GM12892 (cell line): ENCODE measurements around the gene ACSL3.

Experiments
- POLR2A ChIP-seq: IDR thresholded peaks from 2 replicates; pipeline ENCODE4 v1.6.1; 2011; ENCODE audit warnings: low read depth, low read length, control low read depth
- POLR2AphosphoS5 ChIP-seq: IDR thresholded peaks from 2 replicates; pipeline ENCODE4 v1.6.1; 2011; ENCODE audit warnings: low read depth, low read length, control low read depth

DNA sequence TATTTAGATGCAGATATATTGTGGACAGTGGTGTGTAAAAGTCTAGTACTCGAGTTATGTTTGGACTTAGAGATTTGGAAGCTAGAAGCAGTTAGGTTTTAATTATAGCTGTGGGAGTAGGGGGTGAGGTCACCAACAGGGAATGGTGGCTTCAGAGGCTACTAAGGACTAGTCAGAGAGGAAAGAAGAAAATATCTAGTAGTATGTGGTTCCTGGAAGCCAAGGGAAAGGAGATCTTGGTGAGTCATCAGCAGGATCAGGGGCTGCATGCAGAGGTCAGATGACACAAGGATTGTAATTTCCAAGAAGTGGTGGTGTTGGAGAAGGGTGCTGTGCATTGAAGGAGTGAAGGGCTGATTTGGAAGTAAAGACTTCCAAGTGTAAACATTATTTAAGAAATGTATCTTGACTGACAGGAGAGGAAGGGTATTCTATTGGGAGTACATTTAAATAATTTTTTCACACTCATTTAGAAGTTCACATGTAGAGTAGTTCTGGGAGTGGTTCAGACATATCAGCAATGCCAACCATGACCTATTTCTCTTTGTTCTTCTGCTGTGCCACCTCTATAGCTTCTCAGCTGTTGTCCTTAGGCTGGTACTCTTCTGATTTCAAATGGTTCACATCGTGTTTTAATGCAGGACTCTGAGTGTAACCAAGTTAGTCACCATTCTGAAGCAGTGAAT is 59.1 kb downstream of the ACSL3 start:
- no peak for TF ChIP-seq POLR2AphosphoS5
- no peak for TF ChIP-seq POLR2A
